GM12874 (cell line): ENCODE measurements around the gene KPTN.

ENCODE experiments used
- TF ChIP-seq, protein P1 (sequence below): IDR thresholded peaks from 2 replicates; pipeline ENCODE4 v1.5.1; 2011; ENCODE audit warnings: low read depth, mild to moderate bottlenecking, control low read depth, low read length, moderate library complexity; ENCODE audit not compliant: insufficient read depth

Gene KPTN

DNA sequence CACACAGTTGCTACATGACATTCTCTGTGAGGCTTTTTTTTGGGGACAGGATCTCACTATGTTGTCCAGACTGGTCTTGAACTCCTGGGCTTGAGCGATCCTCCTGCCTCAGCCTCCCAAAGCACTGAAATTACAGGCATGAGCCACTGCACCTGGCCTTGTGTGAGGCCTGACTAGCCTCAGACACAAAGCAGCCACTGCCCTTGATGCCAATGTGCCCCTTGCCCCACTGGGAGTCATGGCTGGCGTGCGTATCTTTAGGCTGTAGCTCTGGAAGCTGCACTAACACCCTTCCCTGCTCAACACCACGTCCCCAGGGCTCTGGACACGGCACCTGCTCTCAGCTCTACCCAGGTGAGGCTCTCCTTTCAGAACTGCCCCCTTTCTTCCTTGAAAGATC lies 14.5 kb upstream of the KPTN start:
- TF ChIP-seq, protein P1, sequence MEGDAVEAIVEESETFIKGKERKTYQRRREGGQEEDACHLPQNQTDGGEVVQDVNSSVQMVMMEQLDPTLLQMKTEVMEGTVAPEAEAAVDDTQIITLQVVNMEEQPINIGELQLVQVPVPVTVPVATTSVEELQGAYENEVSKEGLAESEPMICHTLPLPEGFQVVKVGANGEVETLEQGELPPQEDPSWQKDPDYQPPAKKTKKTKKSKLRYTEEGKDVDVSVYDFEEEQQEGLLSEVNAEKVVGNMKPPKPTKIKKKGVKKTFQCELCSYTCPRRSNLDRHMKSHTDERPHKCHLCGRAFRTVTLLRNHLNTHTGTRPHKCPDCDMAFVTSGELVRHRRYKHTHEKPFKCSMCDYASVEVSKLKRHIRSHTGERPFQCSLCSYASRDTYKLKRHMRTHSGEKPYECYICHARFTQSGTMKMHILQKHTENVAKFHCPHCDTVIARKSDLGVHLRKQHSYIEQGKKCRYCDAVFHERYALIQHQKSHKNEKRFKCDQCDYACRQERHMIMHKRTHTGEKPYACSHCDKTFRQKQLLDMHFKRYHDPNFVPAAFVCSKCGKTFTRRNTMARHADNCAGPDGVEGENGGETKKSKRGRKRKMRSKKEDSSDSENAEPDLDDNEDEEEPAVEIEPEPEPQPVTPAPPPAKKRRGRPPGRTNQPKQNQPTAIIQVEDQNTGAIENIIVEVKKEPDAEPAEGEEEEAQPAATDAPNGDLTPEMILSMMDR, result no peak

DNA sequence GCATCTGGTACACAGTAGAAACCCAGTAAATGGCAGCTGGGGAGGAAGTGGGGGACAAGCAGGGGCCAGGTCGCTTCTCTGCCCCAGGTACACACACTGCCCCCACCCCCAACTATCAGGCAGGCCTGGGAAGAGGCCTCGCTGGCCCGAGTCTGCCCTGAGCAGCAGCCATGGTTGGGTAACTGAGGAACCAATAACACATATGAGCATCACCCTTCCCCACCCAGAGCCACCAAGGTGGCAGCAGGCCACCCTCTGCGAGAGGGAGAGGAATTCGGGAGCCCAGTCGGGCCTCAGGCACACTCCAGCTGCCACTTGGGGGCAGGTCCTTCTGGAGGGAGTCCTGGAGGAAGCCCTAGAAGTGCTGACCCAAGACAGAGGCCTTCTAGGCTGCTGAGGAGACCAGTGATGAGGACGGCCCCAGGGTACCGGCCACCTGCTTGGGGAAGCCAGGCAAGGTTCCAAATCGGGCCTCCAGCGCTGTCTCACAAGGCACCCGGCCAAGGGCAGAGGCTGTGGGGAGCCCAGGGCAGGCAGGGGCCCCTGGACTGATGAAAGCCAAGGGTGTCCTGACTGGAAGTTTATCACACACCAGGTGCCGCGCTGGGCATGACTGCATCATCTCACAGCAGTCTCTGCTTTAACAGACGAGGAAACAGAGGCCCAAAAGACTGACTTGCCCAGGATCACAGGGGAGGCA lies 14.0 kb upstream of the KPTN start:
- TF ChIP-seq, protein P1, result no peak

DNA sequence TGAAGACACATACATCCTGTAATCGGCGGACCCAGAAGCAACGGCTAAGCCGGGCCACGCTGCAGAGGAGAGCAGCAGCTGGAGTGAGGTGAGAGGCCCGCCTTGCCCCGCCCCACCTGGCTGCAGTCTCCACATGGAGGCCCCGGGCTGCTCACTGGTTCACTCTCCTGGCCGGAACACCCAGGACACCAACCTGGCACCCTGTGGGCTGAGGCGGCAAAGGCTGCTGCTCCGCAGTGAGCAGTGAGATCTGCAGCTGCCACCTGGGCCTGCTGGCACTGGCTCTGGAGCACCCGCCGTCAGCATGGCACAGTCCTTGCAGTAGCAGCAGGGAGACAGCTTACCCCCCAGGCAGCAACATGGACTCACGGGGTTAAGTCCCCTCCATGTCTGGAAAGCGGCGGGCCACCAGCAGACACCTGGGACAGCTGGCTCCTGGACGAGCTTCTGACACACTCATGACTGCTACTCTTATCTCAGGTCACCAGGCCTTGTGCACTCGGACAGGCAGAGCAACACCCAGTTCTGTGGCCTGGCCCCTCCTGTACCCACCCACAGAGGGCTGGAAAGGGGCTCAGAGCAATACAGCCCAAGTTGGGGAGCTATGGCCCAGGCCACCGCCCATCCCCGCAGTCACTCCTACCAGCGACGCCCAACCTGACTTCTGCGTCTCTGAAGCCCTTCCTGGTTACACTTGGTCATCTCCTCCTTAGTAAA lies 13.2 kb upstream of the KPTN start:
- TF ChIP-seq, protein P1, result no peak

DNA sequence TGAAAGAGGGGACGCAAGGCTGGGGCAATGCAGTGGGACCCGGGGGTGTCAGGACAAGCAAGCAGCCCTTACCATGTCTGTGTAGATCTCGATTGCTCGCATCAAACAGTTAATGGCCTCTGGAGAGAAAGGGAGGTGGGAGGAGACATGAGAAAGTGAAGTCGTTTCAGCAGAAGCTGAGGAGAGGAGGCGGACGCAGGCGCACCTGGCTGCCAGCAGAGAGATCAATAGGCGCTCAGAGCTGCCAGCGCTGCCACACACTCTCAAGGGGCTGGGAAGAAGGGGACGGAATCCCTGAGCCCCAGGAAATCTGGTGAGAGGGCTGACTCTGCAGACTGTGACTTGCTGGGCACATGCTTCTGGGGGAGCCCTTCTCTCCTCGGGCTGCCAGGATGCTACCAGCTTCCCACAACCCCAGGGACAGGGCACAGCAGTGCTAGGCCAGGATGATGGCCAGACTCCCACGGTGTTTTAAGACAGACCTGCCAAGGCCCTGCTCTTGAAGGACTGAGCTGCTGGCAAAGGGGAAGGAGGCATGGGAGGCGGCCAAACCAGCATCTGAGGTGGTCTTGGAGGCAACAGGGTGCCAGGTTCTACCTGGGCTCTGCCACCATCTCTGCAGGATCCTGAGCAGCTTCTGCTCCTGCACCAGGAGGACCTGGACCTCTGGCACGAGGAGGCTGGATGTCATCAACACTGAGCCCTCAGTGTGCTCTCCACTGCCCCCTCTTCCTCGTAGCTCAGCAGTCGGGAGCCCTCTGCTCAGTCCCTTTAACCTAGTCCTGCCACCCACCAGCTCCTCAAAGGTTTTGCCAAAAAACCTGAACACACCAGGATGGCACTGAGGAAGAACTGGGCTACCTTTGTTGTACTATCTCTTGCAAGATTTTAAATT lies 11.7 kb upstream of the KPTN start:
- TF ChIP-seq, protein P1, result no peak

DNA sequence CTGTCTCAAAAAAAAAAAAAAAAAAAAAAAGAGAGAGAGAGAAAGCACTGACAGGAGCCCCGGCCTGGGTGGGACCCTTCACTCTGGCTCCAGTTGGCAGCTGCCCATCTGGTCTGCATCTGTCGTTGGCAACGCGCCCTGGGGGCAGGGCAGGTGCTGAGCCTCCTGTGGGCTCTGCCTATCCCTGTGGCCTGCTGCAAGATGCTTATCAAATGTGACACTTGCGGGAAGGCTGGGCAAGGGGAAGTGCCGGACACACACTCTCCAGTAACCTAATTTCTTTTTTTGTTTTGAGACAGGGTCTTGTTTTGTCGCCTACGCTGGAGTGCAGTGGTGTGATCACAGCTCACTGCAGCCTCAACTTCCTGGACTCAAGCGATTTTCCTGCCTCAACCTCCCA lies 10.7 kb upstream of the KPTN start:
- TF ChIP-seq, protein P1, result no peak

DNA sequence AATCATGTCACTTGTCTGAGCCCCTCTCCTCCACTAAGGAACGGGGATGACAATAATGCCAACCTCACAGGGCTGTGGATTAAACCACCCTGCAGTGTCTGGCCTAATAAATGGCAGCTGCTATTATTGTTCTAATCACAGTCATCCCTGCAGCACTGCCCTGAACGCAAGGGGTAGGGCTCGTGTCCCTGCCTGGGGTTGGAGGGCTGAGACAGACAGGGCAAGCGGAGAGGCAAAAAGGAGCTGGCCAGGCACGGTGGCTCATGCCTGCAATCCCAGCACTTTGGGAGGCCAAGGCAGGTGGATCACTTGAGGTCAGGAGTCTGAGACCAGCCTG lies 10.2 kb upstream of the KPTN start:
- TF ChIP-seq, protein P1, result no peak

DNA sequence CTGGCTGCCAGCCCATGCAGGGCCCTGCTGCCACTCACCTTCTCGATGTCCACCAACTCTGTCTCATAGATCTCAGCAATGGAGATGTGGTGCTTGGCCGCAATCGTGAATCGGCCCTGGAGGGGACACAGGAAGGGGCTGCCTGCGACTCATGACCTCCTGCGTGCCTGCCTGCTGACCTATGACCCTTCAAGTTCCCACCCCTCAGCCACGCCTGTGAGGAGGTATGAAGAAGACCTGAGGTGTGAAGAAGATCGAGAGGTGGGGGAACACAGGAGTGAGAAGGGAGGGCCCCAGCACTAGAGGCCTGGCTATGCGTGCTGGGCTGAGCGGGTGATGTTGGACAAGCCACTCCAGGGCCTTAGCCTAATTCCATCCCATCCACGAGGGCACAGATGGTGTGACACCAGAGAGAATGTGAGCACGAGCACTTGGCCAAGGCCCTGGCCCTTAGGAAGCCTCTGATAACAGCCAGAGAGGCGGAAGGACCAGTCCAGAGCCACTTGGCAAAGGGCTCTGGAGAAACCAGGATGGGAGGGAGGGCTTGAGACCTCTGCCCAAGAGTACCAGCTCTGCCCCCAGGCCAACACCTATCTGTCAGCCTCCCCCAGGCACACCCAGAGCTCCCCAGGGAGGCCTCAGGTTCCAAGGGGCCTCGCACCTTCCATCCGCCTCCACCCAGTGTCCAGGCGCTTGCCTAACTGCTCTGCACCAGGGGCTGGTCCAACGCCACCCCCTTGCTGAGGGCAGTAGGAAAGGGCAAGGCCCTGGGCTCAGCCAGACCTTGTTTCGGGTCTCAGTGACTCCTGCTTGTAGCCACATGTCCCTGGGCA lies 9.6 kb upstream of the KPTN start:
- TF ChIP-seq, protein P1, result no peak
